Mucosa of descending colon (tissue), 3 donors: ENCODE results near the gene ADGB. TPM values are rescaled to one million over a fixed set of nuclear protein-coding genes. Genes with fewer than 3 reads are reported as not detected.
"Not testable (repeated sequence)": the region's sequence is repeated elsewhere in the genome, so short reads cannot be mapped to it uniquely, and the experiment has no call there.

ENCODE experiments used
- ATAC-seq: fragments of 200-7000 bp; cut with Tn5 transposase; one replicate; pipeline ENCODE4 v1.9.1; 2020; ENCODE audit warnings: mild to moderate bottlenecking, moderate library complexity
- DNase-seq, 3 donors: peaks; one replicate each; pipeline ENCODE4 v3.0.0-alpha.2; 2020
- H3K36me3 ChIP-seq: fragments of 200-600 bp; one replicate; pipeline ENCODE4 v1.8.0; 2021; ENCODE audit warnings: low read depth, mild to moderate bottlenecking
- H3K4me1 ChIP-seq: fragments of 200-600 bp; one replicate; pipeline ENCODE4 v1.8.0; 2021; ENCODE audit warnings: low read depth, mild to moderate bottlenecking
- H3K4me3 ChIP-seq: fragments of 200-600 bp; one replicate; pipeline ENCODE4 v1.8.0; 2021; ENCODE audit warnings: mild to moderate bottlenecking
- H3K9me3 ChIP-seq: fragments of 200-600 bp; one replicate; pipeline ENCODE4 v1.8.0; 2021; ENCODE audit warnings: mild to moderate bottlenecking
- intact Hi-C, 2 donors: fragments of 100-400 bp; cut with DNase I in 1 of 2; cut with micrococcal nuclease in 1 of 2; formaldehyde crosslinking; loops; one replicate each; pipeline versions ENCODE4 v1.11.0 to v1.11.1; 2022; cut with DNase I, micrococcal nuclease
- long read RNA-seq, 2 donors: library from polyadenylated mRNA; unstranded; transcript quantifications; one replicate each; pipeline ENCODE4 v2.0.0, GENCODE V29; 2019 to 2021
- total RNA-seq, 3 donors: library from RNA; stranded (reverse); fragmentation: NEBNext Ultra II Directional in 2 of 3; extraction: Animal tissue kit (Norgen Biotek cat#: 25700) in 2 of 3; gene quantifications; one replicate each; pipeline versions ENCODE4 v1.2.1 to v1.2.4, GENCODE V29; 2021 to 2023
- TF ChIP-seq, protein P1 (sequence below): fragments of 200-600 bp; IDR thresholded peaks from one replicate; pipeline ENCODE4 v1.8.0; 2022; ENCODE audit warnings: antibody characterized with exemption, mild to moderate bottlenecking
- donor health status: DM: no; HTN: no; CAD: no; lungs with moderate emphysema.
- donor health status: DM: no; HTN: no; CAD: no.
- donor health status: DM: no; HTN: yes; CAD: no.

Gene ADGB
- 1 to 10 TPM in 2 of 3 donors, under 1 TPM in 1; 0.70 to 2.2 (median 2.1) TPM for total RNA-seq
- long read RNA-seq, donor 1, result 0 reads
- long read RNA-seq, donor 2, result 0 reads

DNA sequence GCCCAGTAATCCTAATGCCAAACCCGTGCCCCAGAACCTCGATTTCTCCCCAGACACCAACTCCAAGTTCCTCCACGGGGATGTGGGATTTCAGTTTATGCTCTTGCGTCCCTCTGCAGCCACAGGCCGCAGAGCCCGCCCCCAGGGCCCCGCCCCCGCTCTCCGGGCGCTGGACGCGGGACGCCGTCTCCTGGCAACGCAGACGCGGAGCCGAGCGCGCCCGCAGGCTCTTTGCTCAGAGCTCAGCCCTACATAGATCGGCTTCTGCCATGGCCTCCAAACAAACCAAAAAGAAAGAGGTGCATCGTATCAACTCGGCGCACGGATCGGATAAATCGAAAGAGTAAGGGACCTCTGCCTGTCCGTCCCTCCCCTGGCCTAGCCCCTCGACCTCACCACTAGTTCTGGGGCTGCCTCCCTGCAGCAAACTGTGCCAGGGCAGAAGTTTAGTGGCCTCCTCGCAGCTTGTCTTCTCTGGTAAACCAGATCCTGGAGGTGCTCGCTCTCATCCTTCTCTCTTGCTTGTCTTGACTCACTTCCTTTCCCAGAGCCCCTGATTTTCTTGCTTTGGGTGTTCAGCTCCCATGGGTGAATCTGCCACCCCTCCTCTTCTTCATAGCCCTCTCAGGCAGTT lies at the start of gene ADGB:
Gene ADGB, plus strand, starts transcription at position 201 of the 634 bp plus-strand sequence. Its CDS starts 69 bp downstream, at position 270.
- Histone ChIP-seq H3K9me3 (no peaks in the 10 kb centered on the region), H3K4me3 (no peak within 1 kb of the TSS), H3K36me3 (no peaks in the 10 kb centered on the region), H3K4me1 (no peaks in the 10 kb centered on the region)
- intact Hi-C loops, result no loop called here
- TF ChIP-seq, protein P1, sequence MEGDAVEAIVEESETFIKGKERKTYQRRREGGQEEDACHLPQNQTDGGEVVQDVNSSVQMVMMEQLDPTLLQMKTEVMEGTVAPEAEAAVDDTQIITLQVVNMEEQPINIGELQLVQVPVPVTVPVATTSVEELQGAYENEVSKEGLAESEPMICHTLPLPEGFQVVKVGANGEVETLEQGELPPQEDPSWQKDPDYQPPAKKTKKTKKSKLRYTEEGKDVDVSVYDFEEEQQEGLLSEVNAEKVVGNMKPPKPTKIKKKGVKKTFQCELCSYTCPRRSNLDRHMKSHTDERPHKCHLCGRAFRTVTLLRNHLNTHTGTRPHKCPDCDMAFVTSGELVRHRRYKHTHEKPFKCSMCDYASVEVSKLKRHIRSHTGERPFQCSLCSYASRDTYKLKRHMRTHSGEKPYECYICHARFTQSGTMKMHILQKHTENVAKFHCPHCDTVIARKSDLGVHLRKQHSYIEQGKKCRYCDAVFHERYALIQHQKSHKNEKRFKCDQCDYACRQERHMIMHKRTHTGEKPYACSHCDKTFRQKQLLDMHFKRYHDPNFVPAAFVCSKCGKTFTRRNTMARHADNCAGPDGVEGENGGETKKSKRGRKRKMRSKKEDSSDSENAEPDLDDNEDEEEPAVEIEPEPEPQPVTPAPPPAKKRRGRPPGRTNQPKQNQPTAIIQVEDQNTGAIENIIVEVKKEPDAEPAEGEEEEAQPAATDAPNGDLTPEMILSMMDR, result no peak
- ATAC-seq (peak; percentile 90), DNase-seq (peak; percentile 80 to 89 (median 84))

DNA sequence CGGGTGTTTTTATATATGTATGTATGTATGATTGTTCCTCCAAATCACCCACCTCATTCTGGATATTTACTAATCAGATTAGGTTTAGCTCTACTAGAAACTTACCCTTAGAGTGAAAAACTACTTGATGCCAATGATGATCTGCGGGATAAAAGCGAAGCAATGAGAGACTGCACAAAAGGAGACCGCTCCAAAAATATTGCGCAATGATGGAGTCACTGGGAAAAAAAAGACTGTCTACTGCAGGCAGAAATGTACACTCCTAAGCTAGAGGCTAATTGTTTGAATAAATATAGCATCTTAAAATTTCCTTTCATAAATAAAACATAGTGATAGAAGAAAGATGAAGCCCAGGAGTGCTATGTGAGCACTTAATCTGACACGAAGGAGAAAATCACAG lies 47.9 kb upstream of the ADGB start:
- TF ChIP-seq, protein P1, result no peak
- no peaks in the 10 kb centered on the region for H3K9me3 ChIP-seq
- intact Hi-C loops, result no loop called here
- ATAC-seq (no peak), DNase-seq (no peak)
- no peaks in the 10 kb centered on the region for H3K36me3 ChIP-seq
- H3K4me1 ChIP-seq, result peaks cover 10% of the 10 kb centered on the region
- no peak overlapping the region for H3K4me3 ChIP-seq

DNA sequence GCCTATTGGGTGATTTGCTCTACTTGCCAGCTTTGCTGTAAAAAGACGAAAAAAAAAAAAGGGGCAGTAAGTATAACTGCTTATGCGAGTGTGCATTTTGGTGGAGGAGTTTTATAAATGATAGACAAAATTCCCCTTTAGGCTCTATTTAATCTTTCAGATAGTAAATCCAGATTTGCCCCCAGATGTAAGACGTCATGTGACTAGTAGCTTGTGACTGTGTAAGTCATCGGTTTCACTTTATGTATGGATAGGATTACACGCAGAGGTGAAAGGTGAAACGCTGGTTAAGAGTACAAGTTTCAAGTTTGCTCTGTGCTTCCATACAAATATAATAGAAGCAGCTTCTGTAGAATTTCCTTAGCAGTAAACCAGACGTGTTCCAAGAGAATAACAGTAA lies 47.2 kb upstream of the ADGB start:
- TF ChIP-seq, protein P1, result no peak
- Histone ChIP-seq H3K4me3 (no peak overlapping the region), H3K4me1 (peaks cover 10% of the 10 kb centered on the region), H3K36me3 (no peaks in the 10 kb centered on the region), H3K9me3 (no peaks in the 10 kb centered on the region)
- ATAC-seq (no peak), DNase-seq (no peak)
- intact Hi-C loops, result no loop called here

DNA sequence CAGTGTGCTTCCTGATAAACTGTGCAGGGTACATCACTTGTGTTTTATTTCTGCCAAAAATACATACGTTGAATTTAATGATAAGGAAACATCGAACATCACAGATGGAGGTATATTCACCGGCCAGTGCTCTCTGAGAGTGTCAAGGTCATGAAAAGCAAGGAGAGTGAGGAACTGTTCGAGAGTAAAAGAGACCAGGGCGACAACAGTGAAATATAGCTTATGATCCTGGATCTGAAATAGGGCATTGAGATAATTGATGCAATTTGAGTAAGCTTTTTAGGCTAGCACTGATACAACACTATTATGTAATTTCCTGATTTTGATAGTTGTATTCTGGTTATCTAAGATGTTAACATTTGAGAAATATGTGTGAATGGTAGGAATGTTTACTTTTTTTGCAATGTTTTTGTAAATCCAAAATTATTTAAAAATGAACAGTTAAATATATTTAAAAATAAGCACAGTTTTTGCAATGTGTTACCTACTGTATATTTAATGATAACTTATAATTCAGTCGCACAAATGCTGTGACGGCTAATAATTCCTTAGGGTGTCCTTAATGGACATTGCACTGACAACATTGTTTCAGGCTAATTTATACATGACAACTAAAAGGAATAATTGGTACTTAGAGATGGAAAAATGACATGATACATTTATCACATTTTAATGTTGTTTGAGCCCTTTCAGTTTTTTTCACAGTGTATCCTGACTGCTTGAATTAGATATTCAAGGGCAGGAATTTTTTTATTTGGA lies 45.2 kb upstream of the ADGB start:
- H3K9me3 ChIP-seq, result no peaks in the 10 kb centered on the region
- ATAC-seq (no peak), DNase-seq (no peak)
- no peaks in the 10 kb centered on the region for H3K4me1 ChIP-seq
- intact Hi-C loops, result no loop called here
- TF ChIP-seq, protein P1, result no peak
- no peaks in the 10 kb centered on the region for H3K36me3 ChIP-seq
- H3K4me3 ChIP-seq, result no peak overlapping the region

DNA sequence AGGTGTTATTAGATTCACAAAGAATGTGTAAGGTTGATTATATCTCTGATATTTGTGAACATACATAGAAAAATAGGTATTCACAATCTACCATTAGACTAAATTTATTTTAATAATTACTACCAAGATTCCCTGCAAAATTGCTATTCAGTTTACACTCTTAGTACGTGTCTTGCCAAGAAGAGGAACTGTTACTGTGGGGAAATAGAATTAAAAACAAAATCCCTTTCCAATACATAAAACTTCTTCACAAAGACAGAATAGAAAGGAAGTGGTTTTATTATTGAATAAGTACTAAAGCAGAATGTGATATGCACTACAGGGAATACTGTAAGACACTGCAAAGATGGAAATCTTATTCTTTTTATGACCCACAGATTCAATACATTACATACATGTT lies 38.2 kb upstream of the ADGB start:
- TF ChIP-seq, protein P1, result no peak
- Histone ChIP-seq H3K4me1 (no peaks in the 10 kb centered on the region), H3K36me3 (no peaks in the 10 kb centered on the region), H3K9me3 (no peaks in the 10 kb centered on the region), H3K4me3 (no peak overlapping the region)
- no peak for ATAC-seq
- intact Hi-C loops, result no loop called here
- no peak for DNase-seq

DNA sequence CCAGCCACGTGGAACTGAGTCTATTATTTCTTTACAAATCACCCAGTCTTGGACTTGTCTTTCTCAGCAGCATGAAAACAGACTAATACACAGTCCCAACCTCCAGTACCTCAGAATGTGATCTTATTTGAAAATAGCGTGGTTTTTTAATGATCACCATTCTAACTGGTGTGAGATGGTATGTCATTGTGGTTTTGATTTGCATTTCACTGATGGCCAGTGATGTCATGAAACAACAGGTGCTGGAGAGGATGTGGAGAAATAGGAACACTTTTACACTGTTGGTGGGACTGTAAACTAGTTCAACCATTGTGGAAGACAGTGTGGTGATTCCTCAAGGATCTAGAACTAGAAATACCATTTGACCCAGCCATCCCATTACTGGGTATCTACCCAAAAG lies 32.1 kb upstream of the ADGB start:
- H3K36me3 ChIP-seq, ATAC-seq, DNase-seq, H3K4me3 ChIP-seq, H3K4me1 ChIP-seq, intact Hi-C loops, H3K9me3 ChIP-seq: not testable (repeated sequence)

DNA sequence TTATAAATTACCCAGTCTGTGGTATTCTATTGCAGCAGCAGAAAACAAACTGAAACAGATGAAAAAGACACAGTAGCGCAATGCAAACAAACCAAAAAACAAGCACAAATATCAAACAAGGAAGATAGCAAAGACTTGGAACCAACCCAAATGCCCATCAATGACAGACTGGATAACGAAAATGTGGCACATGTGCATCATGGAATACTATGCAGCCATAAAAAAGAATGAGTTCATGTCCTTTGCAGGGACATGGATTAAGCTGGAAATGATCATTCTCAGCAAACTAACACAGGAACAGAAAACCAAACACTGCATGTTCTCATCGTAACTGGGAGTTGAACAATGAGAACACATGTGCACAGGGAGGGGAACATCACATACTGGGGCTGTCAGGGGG lies 30.2 kb upstream of the ADGB start:
- H3K36me3 ChIP-seq, H3K4me3 ChIP-seq, DNase-seq, ATAC-seq, H3K4me1 ChIP-seq, H3K9me3 ChIP-seq, intact Hi-C loops: not testable (repeated sequence)
